ENCODE data around the gene ZIC2.

Gene ZIC2

GRCh38 chr13:99991828-99992775 is 10.5 kb downstream of the ZIC2 start:
- H2BK15ac ChIP-seq (replicated peaks; ENCODE audit: low read depth) = peak overlapping the region; percentile 80
- no peaks in the 10 kb centered on the region for H3K27me3 ChIP-seq (ENCODE audit: insufficient read depth, low read length, poor library complexity)
- no peaks in the 10 kb centered on the region for H3K79me1 ChIP-seq (ENCODE audit: low read length)
- peak overlapping the region; percentile 64 for H3K9ac ChIP-seq (ENCODE audit: low read length)
- peak overlapping the region; percentile 25 for H3K4ac ChIP-seq (ENCODE audit: low read depth, low read length)
- peak overlapping the region; percentile 89 for H3K56ac ChIP-seq (ENCODE audit: low read length)
- peak overlapping the region; percentile 40 for H2BK5ac ChIP-seq (ENCODE audit: low read length)
- H3K79me2 ChIP-seq (ENCODE audit: control insufficient read depth, insufficient read depth, low read length) = no peaks in the 10 kb centered on the region
- peak overlapping the region; percentile 91 for H3K18ac ChIP-seq (ENCODE audit: low read length)
- H4K5ac ChIP-seq (ENCODE audit: low read length) = no peak overlapping the region
- no peaks in the 10 kb centered on the region for H3K36me3 ChIP-seq (ENCODE audit: control insufficient read depth, insufficient read depth, low read length)
- peak overlapping the region; percentile 22 for H2BK120ac ChIP-seq (ENCODE audit: low read depth, low read length)
- H3K4me1 ChIP-seq (ENCODE audit: control insufficient read depth, low read depth, low read length) = peaks cover 16% of the 10 kb centered on the region
- no peak overlapping the region for H4K8ac ChIP-seq (ENCODE audit: low read depth, low read length)
- H3K4me2 ChIP-seq (ENCODE audit: low read length) = peak overlapping the region; percentile 39
- WGBS (ENCODE audit: extremely low coverage, insufficient coverage, low lambda C conversion rate) = no CpG with 5 or more reads among the region's 36 CpGs
- peak overlapping the region; percentile 58 for H3K27ac ChIP-seq (ENCODE audit: low read depth, low read length)
- H2AK5ac ChIP-seq (ENCODE audit: low read length) = no peak overlapping the region
- H3K4me3 ChIP-seq (ENCODE audit: low read length) = no peak overlapping the region
- DNase-seq = peak; percentile 66
- H3K23ac ChIP-seq (ENCODE audit: low read length) = peak overlapping the region; percentile 25

GRCh38 chr13:99992949-99993351 is 11.4 kb downstream of the ZIC2 start:
- Histone ChIP-seq H4K5ac (ENCODE audit: low read length) (no peak overlapping the region), H3K18ac (ENCODE audit: low read length) (no peak overlapping the region), H3K4me2 (ENCODE audit: low read length) (no peak overlapping the region), H3K4me3 (ENCODE audit: low read length) (no peak overlapping the region), H3K56ac (ENCODE audit: low read length) (no peak overlapping the region), H2BK5ac (ENCODE audit: low read length) (no peak overlapping the region), H3K4ac (ENCODE audit: low read depth, low read length) (no peak overlapping the region), H3K4me1 (ENCODE audit: control insufficient read depth, low read depth, low read length) (peaks cover 16% of the 10 kb centered on the region), H2BK15ac (replicated peaks; ENCODE audit: low read depth) (no peak overlapping the region), H3K36me3 (ENCODE audit: control insufficient read depth, insufficient read depth, low read length) (no peaks in the 10 kb centered on the region), H3K9ac (ENCODE audit: low read length) (no peak overlapping the region), H2BK120ac (ENCODE audit: low read depth, low read length) (no peak overlapping the region), H3K23ac (ENCODE audit: low read length) (no peak overlapping the region), H2AK5ac (ENCODE audit: low read length) (no peak overlapping the region), H3K79me1 (ENCODE audit: low read length) (no peaks in the 10 kb centered on the region), H4K8ac (ENCODE audit: low read depth, low read length) (no peak overlapping the region), H3K79me2 (ENCODE audit: control insufficient read depth, insufficient read depth, low read length) (no peaks in the 10 kb centered on the region), H3K27me3 (ENCODE audit: insufficient read depth, low read length, poor library complexity) (no peaks in the 10 kb centered on the region), H3K27ac (ENCODE audit: low read depth, low read length) (no peak overlapping the region)
- no peak for DNase-seq
- no CpG with 5 or more reads among the region's 3 CpGs for WGBS (ENCODE audit: extremely low coverage, insufficient coverage, low lambda C conversion rate)

- no peak overlapping the region for H3K4me3 ChIP-seq (ENCODE audit: low read length)
- no peaks in the 10 kb centered on the region for H3K79me1 ChIP-seq (ENCODE audit: low read length)
Observed at GRCh38 chr13:99993660-99994637, 12.4 kb downstream of the ZIC2 start.

GRCh38 chr13:99994638-99995020 is 13.0 kb downstream of the ZIC2 start:
- Histone ChIP-seq H3K4me1 (ENCODE audit: control insufficient read depth, low read depth, low read length) (peaks cover 16% of the 10 kb centered on the region), H3K4me2 (ENCODE audit: low read length) (no peak overlapping the region), H3K4ac (ENCODE audit: low read depth, low read length) (no peak overlapping the region), H3K23ac (ENCODE audit: low read length) (no peak overlapping the region), H3K56ac (ENCODE audit: low read length) (no peak overlapping the region), H3K9ac (ENCODE audit: low read length) (no peak overlapping the region), H2BK120ac (ENCODE audit: low read depth, low read length) (no peak overlapping the region), H3K4me3 (ENCODE audit: low read length) (no peak overlapping the region), H2AK5ac (ENCODE audit: low read length) (no peak overlapping the region), H4K8ac (ENCODE audit: low read depth, low read length) (no peak overlapping the region), H3K18ac (ENCODE audit: low read length) (no peak overlapping the region), H3K79me2 (ENCODE audit: control insufficient read depth, insufficient read depth, low read length) (no peaks in the 10 kb centered on the region), H3K27ac (ENCODE audit: low read depth, low read length) (no peak overlapping the region), H4K5ac (ENCODE audit: low read length) (no peak overlapping the region), H3K36me3 (ENCODE audit: control insufficient read depth, insufficient read depth, low read length) (no peaks in the 10 kb centered on the region), H2BK5ac (ENCODE audit: low read length) (no peak overlapping the region), H3K27me3 (ENCODE audit: insufficient read depth, low read length, poor library complexity) (no peaks in the 10 kb centered on the region), H2BK15ac (replicated peaks; ENCODE audit: low read depth) (no peak overlapping the region), H3K79me1 (ENCODE audit: low read length) (no peaks in the 10 kb centered on the region)
- WGBS (ENCODE audit: extremely low coverage, insufficient coverage, low lambda C conversion rate) = no CpG with 5 or more reads among the region's 1 CpG
- no peak for DNase-seq

More at GRCh38 chr13:99993660-99994637, 12.4 kb downstream of the ZIC2 start:
- Histone ChIP-seq H4K5ac (ENCODE audit: low read length) (no peak overlapping the region), H3K56ac (ENCODE audit: low read length) (peak overlapping the region; percentile 54), H3K4me1 (ENCODE audit: control insufficient read depth, low read depth, low read length) (peaks cover 16% of the 10 kb centered on the region), H3K9ac (ENCODE audit: low read length) (no peak overlapping the region), H3K27ac (ENCODE audit: low read depth, low read length) (no peak overlapping the region), H3K27me3 (ENCODE audit: insufficient read depth, low read length, poor library complexity) (no peaks in the 10 kb centered on the region), H3K79me2 (ENCODE audit: control insufficient read depth, insufficient read depth, low read length) (no peaks in the 10 kb centered on the region), H3K4me2 (ENCODE audit: low read length) (peak overlapping the region; percentile 4), H2AK5ac (ENCODE audit: low read length) (no peak overlapping the region), H2BK5ac (ENCODE audit: low read length) (no peak overlapping the region), H3K4ac (ENCODE audit: low read depth, low read length) (no peak overlapping the region), H4K8ac (ENCODE audit: low read depth, low read length) (no peak overlapping the region), H3K23ac (ENCODE audit: low read length) (no peak overlapping the region), H2BK120ac (ENCODE audit: low read depth, low read length) (peak overlapping the region; percentile 8), H2BK15ac (replicated peaks; ENCODE audit: low read depth) (no peak overlapping the region), H3K18ac (ENCODE audit: low read length) (peak overlapping the region; percentile 80), H3K36me3 (ENCODE audit: control insufficient read depth, insufficient read depth, low read length) (no peaks in the 10 kb centered on the region)
- DNase-seq = no peak
- WGBS (ENCODE audit: extremely low coverage, insufficient coverage, low lambda C conversion rate) = no CpG with 5 or more reads among the region's 9 CpGs

GRCh38 chr13:99995104-99995588 is 13.6 kb downstream of the ZIC2 start:
- H3K4me2 ChIP-seq (ENCODE audit: low read length) = peak overlapping the region; percentile 60
- H3K4ac ChIP-seq (ENCODE audit: low read depth, low read length) = no peak overlapping the region
- no peak overlapping the region for H2AK5ac ChIP-seq (ENCODE audit: low read length)
- no peaks in the 10 kb centered on the region for H3K79me1 ChIP-seq (ENCODE audit: low read length)
- H3K27ac ChIP-seq (ENCODE audit: low read depth, low read length) = no peak overlapping the region
- no peaks in the 10 kb centered on the region for H3K27me3 ChIP-seq (ENCODE audit: insufficient read depth, low read length, poor library complexity)
- peaks cover 13% of the 10 kb centered on the region for H3K4me1 ChIP-seq (ENCODE audit: control insufficient read depth, low read depth, low read length)
- H4K8ac ChIP-seq (ENCODE audit: low read depth, low read length) = no peak overlapping the region
- no peaks in the 10 kb centered on the region for H3K79me2 ChIP-seq (ENCODE audit: control insufficient read depth, insufficient read depth, low read length)
- H3K23ac ChIP-seq (ENCODE audit: low read length) = no peak overlapping the region
- H3K18ac ChIP-seq (ENCODE audit: low read length) = no peak overlapping the region
- H3K4me3 ChIP-seq (ENCODE audit: low read length) = no peak overlapping the region
- H4K5ac ChIP-seq (ENCODE audit: low read length) = no peak overlapping the region
- H3K36me3 ChIP-seq (ENCODE audit: control insufficient read depth, insufficient read depth, low read length) = no peaks in the 10 kb centered on the region
- no peak overlapping the region for H2BK15ac ChIP-seq (replicated peaks; ENCODE audit: low read depth)
- no peak overlapping the region for H2BK5ac ChIP-seq (ENCODE audit: low read length)
- H3K9ac ChIP-seq (ENCODE audit: low read length) = peak overlapping the region; percentile 35
- H2BK120ac ChIP-seq (ENCODE audit: low read depth, low read length) = no peak overlapping the region
- H3K56ac ChIP-seq (ENCODE audit: low read length) = peak overlapping the region; percentile 56
- no peak for DNase-seq
- WGBS (ENCODE audit: extremely low coverage, insufficient coverage, low lambda C conversion rate) = no CpG with 5 or more reads among the region's 3 CpGs
